GM18517 (cell line): Measurements from ENCODE around the gene CLEC12A.

Source experiments
- ATAC-seq: cut with Tn5 transposase; IDR thresholded peaks from one replicate; pipeline ENCODE4 v1.9.1; 2021; ENCODE audit warnings: mild to moderate bottlenecking, moderate library complexity; ENCODE audit not compliant: unreplicated experiment

Gene CLEC12A

DNA sequence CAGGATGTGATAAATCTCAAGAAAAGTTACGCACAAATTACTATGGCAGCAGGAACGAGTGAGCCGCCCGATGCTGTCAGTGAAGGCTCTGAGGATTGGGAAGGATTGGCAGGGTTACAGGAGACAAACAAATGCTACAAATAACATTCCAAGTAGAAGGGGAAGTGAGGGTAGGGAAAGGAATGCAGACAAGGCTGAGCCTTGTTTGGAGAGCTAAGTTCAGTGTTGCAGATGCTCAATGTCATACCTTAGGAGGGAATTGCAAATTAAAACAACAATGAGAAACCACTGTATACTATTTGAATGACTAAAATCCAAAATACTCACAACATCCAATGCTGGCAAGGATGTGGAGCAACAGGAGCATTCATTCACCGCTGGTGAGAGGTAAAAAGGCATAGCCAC is 60.6 kb downstream of the CLEC12A start:
- ATAC-seq, result no peak

DNA sequence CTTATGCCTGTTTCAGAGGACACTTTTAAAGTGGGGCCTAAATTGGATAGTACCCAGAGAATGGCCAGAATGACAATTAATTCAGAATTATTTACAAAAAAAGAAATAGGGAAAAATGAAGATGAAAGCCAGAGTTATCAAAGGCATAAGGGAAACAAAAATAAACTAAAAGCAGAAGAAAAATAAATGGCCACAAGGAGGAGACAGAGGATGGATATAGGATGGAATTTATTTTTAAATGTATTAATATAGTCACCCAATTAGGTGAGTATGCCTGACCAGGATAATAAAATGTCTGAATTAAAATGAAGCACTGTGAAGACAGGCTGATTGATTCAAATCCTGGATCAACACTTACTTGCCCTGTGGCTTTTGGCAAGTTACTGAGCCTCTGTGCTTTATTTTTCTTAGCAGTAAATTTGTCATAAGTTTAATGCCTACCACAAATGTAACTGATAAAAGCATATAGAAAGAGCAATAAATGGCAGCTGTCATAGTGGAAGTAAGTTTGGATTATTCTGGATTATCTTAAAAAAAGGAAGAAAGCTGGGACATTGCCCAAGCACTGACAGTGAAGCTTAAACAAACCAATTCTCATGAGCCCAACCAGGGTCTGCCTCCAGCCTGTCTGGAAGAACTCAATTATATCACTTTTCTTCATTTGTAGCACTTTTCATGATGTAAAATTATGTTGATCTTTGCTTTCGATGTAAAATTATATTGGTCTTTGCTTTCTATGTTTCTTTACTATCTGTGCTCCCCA is 62.8 kb downstream of the CLEC12A start:
- no peak for ATAC-seq
